ENCODE measurements around the gene ZNF444. TPM values are rescaled to one million over a fixed set of nuclear protein-coding genes. Genes with fewer than 3 reads are reported as not detected.

ZNF444 gene
- total and polyA plus RNA-seq, 9 of the 15 experiments (the other 6 are each of a cell fraction or from before 2014, with no cell fraction given) = 0.39 to 40.0 (median 6.9) TPM

- TF ChIP-seq, protein P1, sequence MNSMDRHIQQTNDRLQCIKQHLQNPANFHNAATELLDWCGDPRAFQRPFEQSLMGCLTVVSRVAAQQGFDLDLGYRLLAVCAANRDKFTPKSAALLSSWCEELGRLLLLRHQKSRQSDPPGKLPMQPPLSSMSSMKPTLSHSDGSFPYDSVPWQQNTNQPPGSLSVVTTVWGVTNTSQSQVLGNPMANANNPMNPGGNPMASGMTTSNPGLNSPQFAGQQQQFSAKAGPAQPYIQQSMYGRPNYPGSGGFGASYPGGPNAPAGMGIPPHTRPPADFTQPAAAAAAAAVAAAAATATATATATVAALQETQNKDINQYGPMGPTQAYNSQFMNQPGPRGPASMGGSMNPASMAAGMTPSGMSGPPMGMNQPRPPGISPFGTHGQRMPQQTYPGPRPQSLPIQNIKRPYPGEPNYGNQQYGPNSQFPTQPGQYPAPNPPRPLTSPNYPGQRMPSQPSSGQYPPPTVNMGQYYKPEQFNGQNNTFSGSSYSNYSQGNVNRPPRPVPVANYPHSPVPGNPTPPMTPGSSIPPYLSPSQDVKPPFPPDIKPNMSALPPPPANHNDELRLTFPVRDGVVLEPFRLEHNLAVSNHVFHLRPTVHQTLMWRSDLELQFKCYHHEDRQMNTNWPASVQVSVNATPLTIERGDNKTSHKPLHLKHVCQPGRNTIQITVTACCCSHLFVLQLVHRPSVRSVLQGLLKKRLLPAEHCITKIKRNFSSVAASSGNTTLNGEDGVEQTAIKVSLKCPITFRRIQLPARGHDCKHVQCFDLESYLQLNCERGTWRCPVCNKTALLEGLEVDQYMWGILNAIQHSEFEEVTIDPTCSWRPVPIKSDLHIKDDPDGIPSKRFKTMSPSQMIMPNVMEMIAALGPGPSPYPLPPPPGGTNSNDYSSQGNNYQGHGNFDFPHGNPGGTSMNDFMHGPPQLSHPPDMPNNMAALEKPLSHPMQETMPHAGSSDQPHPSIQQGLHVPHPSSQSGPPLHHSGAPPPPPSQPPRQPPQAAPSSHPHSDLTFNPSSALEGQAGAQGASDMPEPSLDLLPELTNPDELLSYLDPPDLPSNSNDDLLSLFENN (IDR thresholded peaks at IDR 0.05; ENCODE audit: low read depth in 2 of 2, low read length in 2 of 2) = no peak
- no peak for TF ChIP-seq PHB2 (IDR thresholded peaks at IDR 0.05; ENCODE audit: low read depth)
- no peak for TF ChIP-seq SMARCE1 (IDR thresholded peaks at IDR 0.05)
- TF ChIP-seq CBX2 (IDR thresholded peaks at IDR 0.05; ENCODE audit: insufficient read depth, low read length, poor library complexity, severe bottlenecking) = no peak
- TF ChIP-seq SRSF1 (IDR thresholded peaks at IDR 0.05; ENCODE audit: low read depth, low read length) = no peak
- TF ChIP-seq MTA1 (IDR thresholded peaks at IDR 0.05; ENCODE audit: borderline replicate concordance) = no peak
Observed at GRCh38 chr19:56107626-56108351, 33.3 kb upstream of the ZNF444 start (continued).
